OCI-LY3 (cell line): ENCODE results near the gene FOXJ3.

Experiments
- CTCF ChIP-seq: fragments of 200-600, 300-600 bp; sonication (generic); IDR thresholded peaks from 2 replicates; pipeline ENCODE4 v1.5.1; 2014; ENCODE audit warnings: antibody characterized with exemption, low read length, low read depth
- EZH2phosphoT487 ChIP-seq: fragments of 200-600 bp; shearing (Covaris generic); IDR thresholded peaks from 2 replicates; pipeline ENCODE4 v1.6.1; 2018; ENCODE audit warnings: antibody characterized with exemption, mixed run types, low read depth

GRCh38 chr1:42319128-42319851 is 15.7 kb downstream of the FOXJ3 start:
- TF ChIP-seq CTCF (no peak), EZH2phosphoT487 (no peak)
